GM19099 (cell line): ENCODE results near the gene USP17L27.
"Not testable (repeated sequence)": the region's sequence is repeated elsewhere in the genome, so short reads cannot be mapped to it uniquely, and the experiment has no call there.

Experiments
- POLR2A ChIP-seq: IDR thresholded peaks from 3 replicates; pipeline ENCODE4 v1.6.1; 2011; ENCODE audit warnings: low read depth; ENCODE audit not compliant: insufficient read length; ENCODE audit errors: extremely low read depth

Gene USP17L27

GRCh38 chr4:9343848-9344247 is at the start of gene USP17L27:
Gene USP17L27, plus strand, starts transcription at chr4:9344148. Its CDS starts 0 bp downstream, at chr4:9344148.
- TF ChIP-seq POLR2A, result not testable (repeated sequence)

GRCh38 chr4:9324865-9325264 is 19.1 kb upstream of the USP17L27 start, which contains the start of gene USP17L24:
Gene USP17L24, plus strand, starts transcription at chr4:9325165. Its CDS starts 0 bp downstream, at chr4:9325165.
- not testable (repeated sequence) for TF ChIP-seq POLR2A

DNA sequence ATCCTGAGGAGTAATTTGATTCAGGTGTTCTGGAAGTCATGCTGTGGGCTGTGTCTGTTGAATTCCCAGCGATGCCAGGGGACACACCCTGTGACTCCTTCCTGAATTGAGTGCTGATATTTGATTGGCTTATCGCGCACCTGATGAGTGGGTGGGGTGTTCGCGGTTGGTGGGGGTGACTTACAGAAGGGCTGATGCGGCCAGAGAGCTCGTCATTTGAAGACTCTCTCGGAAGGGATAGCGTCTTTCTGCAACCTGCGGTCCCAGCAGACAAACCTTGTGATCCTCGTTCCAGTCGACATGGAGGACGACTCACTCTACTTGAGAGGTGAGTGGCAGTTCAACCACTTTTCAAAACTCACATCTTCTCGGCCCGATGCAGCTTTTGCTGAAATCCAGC is 14.3 kb upstream of the USP17L27 start, which contains the start of gene USP17L25:
Gene USP17L25, plus strand, starts transcription at position 301 of the 400 bp plus-strand sequence. Its CDS starts 0 bp downstream, at position 301.
- not testable (repeated sequence) for TF ChIP-seq POLR2A

- TF ChIP-seq POLR2A, result not testable (repeated sequence)
Observed at GRCh38 chr4:9334358-9334757, 9.6 kb upstream of the USP17L27 start, which contains the start of gene USP17L26. Gene USP17L26, plus strand, starts transcription at chr4:9334658. Its CDS starts 0 bp downstream, at chr4:9334658.

DNA sequence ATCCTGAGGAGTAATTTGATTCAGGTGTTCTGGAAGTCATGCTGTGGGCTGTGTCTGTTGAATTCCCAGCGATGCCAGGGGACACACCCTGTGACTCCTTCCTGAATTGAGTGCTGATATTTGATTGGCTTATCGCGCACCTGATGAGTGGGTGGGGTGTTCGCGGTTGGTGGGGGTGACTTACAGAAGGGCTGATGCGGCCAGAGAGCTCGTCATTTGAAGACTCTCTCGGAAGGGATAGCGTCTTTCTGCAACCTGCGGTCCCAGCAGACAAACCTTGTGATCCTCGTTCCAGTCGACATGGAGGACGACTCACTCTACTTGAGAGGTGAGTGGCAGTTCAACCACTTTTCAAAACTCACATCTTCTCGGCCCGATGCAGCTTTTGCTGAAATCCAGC is 4.8 kb upstream of the USP17L27 start, which contains the start of gene USP17L5:
Gene USP17L5, plus strand, starts transcription at position 301 of the 400 bp plus-strand sequence. Its CDS starts 0 bp downstream, at position 301.
- not testable (repeated sequence) for TF ChIP-seq POLR2A

DNA sequence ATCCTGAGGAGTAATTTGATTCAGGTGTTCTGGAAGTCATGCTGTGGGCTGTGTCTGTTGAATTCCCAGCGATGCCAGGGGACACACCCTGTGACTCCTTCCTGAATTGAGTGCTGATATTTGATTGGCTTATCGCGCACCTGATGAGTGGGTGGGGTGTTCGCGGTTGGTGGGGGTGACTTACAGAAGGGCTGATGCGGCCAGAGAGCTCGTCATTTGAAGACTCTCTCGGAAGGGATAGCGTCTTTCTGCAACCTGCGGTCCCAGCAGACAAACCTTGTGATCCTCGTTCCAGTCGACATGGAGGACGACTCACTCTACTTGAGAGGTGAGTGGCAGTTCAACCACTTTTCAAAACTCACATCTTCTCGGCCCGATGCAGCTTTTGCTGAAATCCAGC is 4.6 kb downstream of the USP17L27 start, which contains the start of gene USP17L28:
Gene USP17L28, plus strand, starts transcription at position 301 of the 400 bp plus-strand sequence. Its CDS starts 0 bp downstream, at position 301.
- not testable (repeated sequence) for TF ChIP-seq POLR2A

GRCh38 chr4:9353338-9353737 is 9.4 kb downstream of the USP17L27 start, which contains the start of gene USP17L29:
Gene USP17L29, plus strand, starts transcription at chr4:9353638. Its CDS starts 0 bp downstream, at chr4:9353638.
- not testable (repeated sequence) for TF ChIP-seq POLR2A

GRCh38 chr4:9362829-9363228 is 18.9 kb downstream of the USP17L27 start, which contains the start of gene USP17L30:
Gene USP17L30, plus strand, starts transcription at chr4:9363129. Its CDS starts 0 bp downstream, at chr4:9363129.
- TF ChIP-seq POLR2A, result not testable (repeated sequence)

DNA sequence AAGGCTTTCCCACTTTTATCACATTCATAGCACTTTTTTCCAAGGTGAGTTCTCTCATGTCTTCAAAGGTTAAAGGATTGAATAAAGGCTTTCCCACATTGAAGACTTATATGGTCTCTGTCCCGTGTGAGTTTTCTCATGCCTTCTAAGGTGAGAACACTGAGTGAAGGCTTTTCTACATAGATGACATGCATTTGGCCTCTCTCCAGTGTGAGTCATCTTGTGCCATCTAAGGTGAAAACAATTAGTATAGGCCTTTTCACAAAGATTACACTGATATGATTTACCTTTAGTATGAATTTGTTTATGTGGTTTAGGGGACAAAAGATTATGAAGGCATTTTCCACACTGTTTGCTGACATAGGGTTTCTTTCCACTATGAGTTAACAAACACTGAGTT is 40.2 kb downstream of the USP17L27 start:
- no peak for TF ChIP-seq POLR2A
